Activated CD8-positive, alpha-beta memory T cell treated with anti-CD3 and anti-CD28 coated beads for 36 hours (primary cell): Measurements from ENCODE around the gene IGFLR1. TPM values are rescaled to one million over a fixed set of nuclear protein-coding genes. Genes with fewer than 3 reads are reported as not detected.

Source experiments
- CTCF ChIA-PET: fragments of 350-600 bp; sonication (Branson Sonifier 250); formaldehyde crosslinking; loops from one replicate; lab custom pipeline; 2021; ENCODE audit warnings: antibody characterized with exemption; lab: Charles Lee
- POLR2A ChIA-PET: fragments of 350-600 bp; sonication (Branson Sonifier 250); formaldehyde crosslinking; loops from one replicate; lab custom pipeline; 2021; ENCODE audit warnings: antibody characterized with exemption; lab: Charles Lee
- total RNA-seq, 2 experiments: library from RNA; stranded (reverse); gene quantifications; one replicate each; pipeline ENCODE4 v1.2.3, GENCODE V29; 2021

Gene IGFLR1
- 10 to 100 TPM; 82.6 to 85.6 TPM for total RNA-seq

- POLR2A ChIA-PET: interaction anchor here (0.5 to 2.2 kb wide), 4 partner anchors 15 to 40 kb away, joined by 3 to 9 read pairs (median 5); no protein-coding TSS in a partner anchor
- CTCF ChIA-PET: interaction anchor here (1.1 to 1.6 kb wide), 3 partner anchors 14 to 48 kb away, joined by 3 to 7 read pairs (median 6); no protein-coding TSS in a partner anchor
Measured at GRCh38 chr19:35742121-35742724, at the start of gene IGFLR1. IGFLR1 (minus strand) TSS chr19:35742452; CDS start chr19:35741180, 1,272 bp downstream.

GRCh38 chr19:35791814-35792279, 49.6 kb upstream of the IGFLR1 start:
- ChIA-PET POLR2A (no interaction called here), CTCF (no interaction called here)

- ChIA-PET POLR2A (no interaction called here), CTCF (interaction anchor here (1.2 kb wide), 1 partner anchor 15 kb away, joined by 4 read pairs; no protein-coding TSS in a partner anchor)
Measured at GRCh38 chr19:35790981-35791813, 48.9 kb upstream of the IGFLR1 start.

GRCh38 chr19:35789978-35790944, 48.0 kb upstream of the IGFLR1 start:
- ChIA-PET POLR2A (no interaction called here), CTCF (interaction anchor here (0.6 to 1.2 kb wide), 2 partner anchors 14 to 223 kb away, joined by 3 to 4 read pairs; no protein-coding TSS in a partner anchor)

GRCh38 chr19:35789195-35789977, 47.1 kb upstream of the IGFLR1 start:
- ChIA-PET CTCF (interaction anchor here (0.6 kb wide), 1 partner anchor 222 kb away, joined by 3 read pairs; no protein-coding TSS in a partner anchor), POLR2A (no interaction called here)

GRCh38 chr19:35788205-35788960, 46.1 kb upstream of the IGFLR1 start:
- ChIA-PET POLR2A (no interaction called here), CTCF (no interaction called here)

- ChIA-PET CTCF (no interaction called here), POLR2A (no interaction called here)
Measured at GRCh38 chr19:35787227-35787799, 45.1 kb upstream of the IGFLR1 start.

- CTCF ChIA-PET: no interaction called here
- POLR2A ChIA-PET: no interaction called here
Measured at GRCh38 chr19:35786299-35787160, 44.3 kb upstream of the IGFLR1 start.

GRCh38 chr19:35785339-35785627, 43.0 kb upstream of the IGFLR1 start:
- ChIA-PET CTCF (no interaction called here), POLR2A (no interaction called here)

- ChIA-PET POLR2A (interaction anchor here (0.6 kb wide), 1 partner anchor 87 kb away, joined by 8 read pairs; no protein-coding TSS in a partner anchor), CTCF (no interaction called here)
Measured at GRCh38 chr19:35784503-35785338, 42.5 kb upstream of the IGFLR1 start.

- ChIA-PET POLR2A (interaction anchor here (0.6 kb wide), 1 partner anchor 86 kb away, joined by 8 read pairs; no protein-coding TSS in a partner anchor), CTCF (no interaction called here)
Measured at GRCh38 chr19:35783469-35784434, 41.5 kb upstream of the IGFLR1 start.

- POLR2A ChIA-PET: no interaction called here
- CTCF ChIA-PET: no interaction called here
Measured at GRCh38 chr19:35782589-35782988, 40.3 kb upstream of the IGFLR1 start.

- ChIA-PET CTCF (no interaction called here), POLR2A (no interaction called here)
Measured at GRCh38 chr19:35781650-35782049, 39.4 kb upstream of the IGFLR1 start.

- CTCF ChIA-PET: no interaction called here
- POLR2A ChIA-PET: no interaction called here
Measured at GRCh38 chr19:35780717-35781116, 38.5 kb upstream of the IGFLR1 start.

GRCh38 chr19:35780058-35780457, 37.8 kb upstream of the IGFLR1 start:
- CTCF ChIA-PET: no interaction called here
- POLR2A ChIA-PET: no interaction called here
